Activated naive CD8-positive, alpha-beta T cell treated with anti-CD3 and anti-CD28 coated beads, Interleukin-2, amount 10 ng/mL, durations not matched to agents 7 days and 5 days (primary cell): Measurements from ENCODE around the gene ITPK1. TPM values are rescaled to one million over a fixed set of nuclear protein-coding genes. Genes with fewer than 3 reads are reported as not detected.

Source experiments
- ATAC-seq: fragments of 150-1000 bp; cut with Tn5 transposase; one replicate; pipeline ENCODE4 v1.10.0; 2021; ENCODE audit warnings: low read depth, moderate library complexity
- POLR2A ChIA-PET: fragments of 350-600 bp; sonication (Branson Sonifier 250); formaldehyde crosslinking; loops from one replicate; lab custom pipeline; 2021; ENCODE audit warnings: antibody characterized with exemption; lab: Charles Lee
- DNase-seq: peaks from one replicate; pipeline ENCODE4 v3.0.0; 2021
- H3K27ac Mint-ChIP-seq: one replicate; pipeline ENCODE4 v1.8.0; 2022; ENCODE audit warnings: mild to moderate bottlenecking, mixed read lengths
- H3K27me3 Mint-ChIP-seq: one replicate; pipeline ENCODE4 v1.8.0; 2022; ENCODE audit warnings: mild to moderate bottlenecking, moderate library complexity, mixed read lengths
- H3K36me3 Mint-ChIP-seq: one replicate; pipeline ENCODE4 v1.8.0; 2021; ENCODE audit warnings: mild to moderate bottlenecking, mixed read lengths
- H3K4me1 Mint-ChIP-seq: one replicate; pipeline ENCODE4 v1.8.0; 2021; ENCODE audit warnings: mixed read lengths
- H3K4me3 Mint-ChIP-seq: one replicate; pipeline ENCODE4 v1.8.0; 2022; ENCODE audit warnings: mild to moderate bottlenecking, moderate library complexity, mixed read lengths
- H3K9me3 Mint-ChIP-seq: one replicate; pipeline ENCODE4 v1.8.0; 2021; ENCODE audit warnings: mixed read lengths
- total RNA-seq, 2 experiments: library from RNA; stranded (reverse); gene quantifications; one replicate each; pipeline ENCODE4 v1.2.3, GENCODE V29; 2021

ITPK1 gene
- total RNA-seq, 2 experiments from 2014 or later, result 89.5 to 94.1 TPM

DNA sequence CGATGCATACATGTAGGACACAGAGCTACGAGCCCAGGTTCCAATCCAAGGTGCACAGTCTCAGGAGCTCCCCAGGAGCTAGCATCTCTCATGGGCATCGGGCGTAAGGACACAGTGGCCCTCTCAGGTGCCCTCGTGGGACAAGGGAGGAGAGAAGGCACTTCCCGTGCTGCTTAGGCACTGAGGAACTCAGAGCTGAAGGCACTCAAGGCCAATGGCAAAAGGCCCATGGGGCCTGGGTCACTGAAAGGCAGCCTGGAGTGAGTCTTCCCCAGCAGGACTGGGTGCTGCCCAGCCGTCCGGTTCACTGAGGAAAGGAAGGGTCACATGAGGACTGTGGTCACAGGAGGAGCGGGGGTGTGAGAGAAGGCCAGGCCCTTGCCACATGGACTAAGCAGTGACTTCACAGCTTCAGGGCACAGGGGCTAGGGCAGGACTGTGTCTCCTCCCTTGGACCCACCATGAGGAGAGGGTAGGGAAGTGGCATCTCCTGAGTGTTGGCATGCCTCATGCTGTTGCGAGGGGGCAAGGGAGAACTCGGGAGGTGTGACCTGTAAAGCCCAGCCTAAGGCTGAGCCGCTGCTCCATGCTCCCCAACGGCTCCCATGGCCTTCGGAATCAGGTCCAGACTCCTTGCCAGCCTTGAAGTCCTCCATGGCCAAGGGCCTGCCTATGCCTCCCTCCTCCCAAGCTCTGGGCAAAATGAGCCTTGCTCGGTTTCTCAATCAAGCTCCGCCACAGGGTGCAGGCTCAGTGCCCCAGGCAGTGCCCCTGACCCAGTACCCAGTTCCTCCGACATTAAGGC lies 141.0 kb downstream of the ITPK1 start:
- POLR2A ChIA-PET, result no interaction called here
- ATAC-seq, result no peak
- no peak overlapping the region for H3K4me3 Mint-ChIP-seq
- DNase-seq, result no peak
- H3K36me3 Mint-ChIP-seq, result peaks cover 67% of the 10 kb centered on the region
- no peaks in the 10 kb centered on the region for H3K27me3 Mint-ChIP-seq
- H3K9me3 Mint-ChIP-seq, result peaks cover 26% of the 10 kb centered on the region
- H3K4me1 Mint-ChIP-seq, result no peaks in the 10 kb centered on the region
- H3K27ac Mint-ChIP-seq, result no peak overlapping the region

DNA sequence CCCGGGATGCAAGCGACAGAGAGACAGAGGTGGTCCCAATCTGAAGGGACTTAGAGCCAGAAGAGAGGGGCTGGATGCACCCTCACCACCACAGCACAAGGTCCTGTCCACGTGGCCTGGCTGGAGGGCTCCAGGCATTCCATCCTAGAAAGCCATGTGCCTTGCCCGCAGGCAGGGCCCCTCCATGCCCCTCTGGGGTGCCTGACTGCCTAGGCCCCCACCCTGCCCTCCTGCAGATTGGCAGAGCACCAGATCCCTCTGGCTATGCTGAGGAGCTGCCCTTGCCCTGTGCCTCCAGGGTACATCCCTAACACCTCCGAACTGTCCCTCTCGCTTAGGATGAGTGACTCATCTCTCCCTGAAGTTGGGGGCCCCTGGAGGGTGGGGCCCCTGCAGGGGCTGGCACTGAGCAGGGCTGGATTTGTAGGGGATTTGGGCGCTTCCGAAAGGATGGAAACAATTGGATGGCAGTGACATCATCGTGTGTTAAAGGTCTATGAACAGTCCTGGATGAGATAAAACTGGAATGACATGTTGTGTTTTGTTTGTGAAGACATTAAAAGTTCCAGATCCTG lies 141.8 kb downstream of the ITPK1 start:
- H3K9me3 Mint-ChIP-seq, result peaks cover 19% of the 10 kb centered on the region
- POLR2A ChIA-PET, result no interaction called here
- H3K4me3 Mint-ChIP-seq, result no peak overlapping the region
- no peak overlapping the region for H3K27ac Mint-ChIP-seq
- no peaks in the 10 kb centered on the region for H3K27me3 Mint-ChIP-seq
- peaks cover 61% of the 10 kb centered on the region for H3K36me3 Mint-ChIP-seq
- DNase-seq (no peak), ATAC-seq (no peak)
- no peaks in the 10 kb centered on the region for H3K4me1 Mint-ChIP-seq

DNA sequence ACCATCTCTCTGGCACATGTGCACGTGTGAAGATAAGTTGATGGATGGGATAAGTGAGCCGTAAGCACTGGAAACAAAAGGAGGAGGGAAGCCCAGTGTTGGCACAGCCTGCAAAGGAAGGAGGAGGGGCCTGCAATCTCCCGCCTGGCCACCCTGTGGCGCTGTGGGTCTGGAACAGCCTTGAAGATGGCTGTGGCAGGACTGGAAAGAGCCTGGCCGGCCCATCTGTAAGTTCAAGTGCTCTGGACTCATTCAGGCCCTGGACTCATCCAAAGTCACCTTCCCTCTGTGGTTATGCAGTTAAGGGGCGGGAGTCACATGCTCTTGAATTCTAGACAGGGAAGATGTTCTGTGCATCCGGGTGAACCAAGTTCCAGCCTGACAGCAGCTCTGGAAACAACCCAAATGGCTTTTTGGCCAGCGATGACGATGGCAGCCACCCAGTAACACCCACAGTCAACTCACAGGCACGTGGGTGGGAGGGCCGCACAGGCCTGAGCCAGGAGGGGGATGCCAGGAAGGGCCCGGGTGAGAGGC lies 142.4 kb downstream of the ITPK1 start:
- H3K4me1 Mint-ChIP-seq, result no peaks in the 10 kb centered on the region
- ATAC-seq (no peak), DNase-seq (peak; percentile 62)
- H3K27me3 Mint-ChIP-seq, result no peaks in the 10 kb centered on the region
- no peak overlapping the region for H3K4me3 Mint-ChIP-seq
- POLR2A ChIA-PET, result no interaction called here
- peaks cover 19% of the 10 kb centered on the region for H3K9me3 Mint-ChIP-seq
- no peak overlapping the region for H3K27ac Mint-ChIP-seq
- peaks cover 59% of the 10 kb centered on the region for H3K36me3 Mint-ChIP-seq

DNA sequence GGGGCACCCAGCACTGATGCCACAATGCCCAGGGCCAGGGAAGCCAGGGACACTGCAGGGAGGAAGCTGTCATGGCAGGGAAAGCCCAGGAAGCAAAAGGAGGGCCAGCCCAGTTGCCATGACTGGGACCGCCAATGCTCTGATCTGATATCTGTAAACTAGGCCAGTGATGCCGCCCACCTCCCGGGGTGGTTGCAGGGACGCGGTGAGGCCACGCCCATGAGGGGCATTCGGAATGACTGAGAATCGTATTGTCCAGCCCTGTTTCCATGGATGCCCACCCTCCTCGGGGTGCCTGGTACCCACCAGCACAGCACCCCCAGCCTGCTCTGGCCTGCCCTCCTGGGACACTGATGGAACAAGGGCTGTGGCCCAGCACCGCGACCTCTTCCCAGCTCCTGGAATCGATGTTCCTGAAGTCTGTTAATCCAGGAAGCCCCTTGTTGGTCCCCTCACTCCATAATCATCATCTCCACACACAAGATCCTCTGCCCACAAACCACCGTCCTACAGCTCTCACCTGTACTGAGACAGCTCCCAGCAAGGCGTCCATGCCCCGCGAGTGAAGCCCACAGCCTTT lies 144.0 kb downstream of the ITPK1 start:
- no peak overlapping the region for H3K4me3 Mint-ChIP-seq
- H3K27me3 Mint-ChIP-seq, result no peaks in the 10 kb centered on the region
- H3K27ac Mint-ChIP-seq, result no peak overlapping the region
- H3K36me3 Mint-ChIP-seq, result peaks cover 49% of the 10 kb centered on the region
- no peaks in the 10 kb centered on the region for H3K4me1 Mint-ChIP-seq
- no peak for ATAC-seq
- DNase-seq, result no peak
- POLR2A ChIA-PET, result no interaction called here
- H3K9me3 Mint-ChIP-seq, result peaks cover 11% of the 10 kb centered on the region

DNA sequence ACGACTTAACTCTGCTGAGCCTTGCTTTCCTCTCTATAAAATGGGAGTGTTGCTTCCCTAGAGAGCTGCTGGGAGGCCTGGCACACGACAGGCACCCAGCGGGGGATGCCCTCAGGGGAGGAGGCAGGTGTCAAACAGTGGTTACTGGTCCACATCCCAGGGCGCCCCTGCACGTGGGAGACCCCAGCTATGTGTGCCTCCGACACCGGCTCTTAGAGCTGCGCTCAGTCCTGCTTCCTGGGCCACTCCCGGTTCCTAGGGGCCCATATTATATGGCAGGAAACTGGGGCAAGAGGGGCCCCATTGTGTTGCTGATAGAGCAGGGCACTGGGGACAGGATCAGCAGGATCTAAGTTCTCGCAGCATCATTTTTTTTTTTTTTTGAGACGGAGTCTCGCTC lies 145.5 kb downstream of the ITPK1 start:
- DNase-seq (no peak), ATAC-seq (no peak)
- H3K4me3 Mint-ChIP-seq, result no peak overlapping the region
- H3K4me1 Mint-ChIP-seq, result peaks cover 1% of the 10 kb centered on the region
- H3K36me3 Mint-ChIP-seq, result peaks cover 34% of the 10 kb centered on the region
- H3K27ac Mint-ChIP-seq, result no peak overlapping the region
- H3K9me3 Mint-ChIP-seq, result peaks cover 4% of the 10 kb centered on the region
- H3K27me3 Mint-ChIP-seq, result no peaks in the 10 kb centered on the region
- POLR2A ChIA-PET, result no interaction called here

DNA sequence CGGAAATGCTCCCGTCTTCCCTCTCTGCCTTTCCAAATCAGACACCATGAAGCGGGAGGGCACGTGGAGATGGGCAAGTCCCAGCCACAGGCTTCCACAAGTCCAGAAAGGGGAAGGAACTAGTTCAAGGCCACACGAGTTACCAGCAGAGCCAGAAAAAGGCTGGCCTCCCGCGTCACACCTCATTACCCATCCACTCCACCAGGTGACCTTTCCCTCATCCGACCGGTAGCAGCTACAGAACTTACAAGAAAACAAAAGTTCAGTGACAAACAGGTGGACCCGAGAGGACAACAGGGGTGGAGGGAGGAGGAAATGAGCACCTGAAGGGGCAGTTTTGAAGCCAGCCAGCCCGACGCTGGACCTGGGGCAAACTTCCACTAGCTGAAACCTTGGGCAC lies 145.9 kb downstream of the ITPK1 start:
- no peak overlapping the region for H3K27ac Mint-ChIP-seq
- H3K4me3 Mint-ChIP-seq, result no peak overlapping the region
- DNase-seq (no peak), ATAC-seq (no peak)
- peaks cover 5% of the 10 kb centered on the region for H3K4me1 Mint-ChIP-seq
- POLR2A ChIA-PET, result no interaction called here
- peaks cover 32% of the 10 kb centered on the region for H3K36me3 Mint-ChIP-seq
- H3K27me3 Mint-ChIP-seq, result no peaks in the 10 kb centered on the region
- peaks cover 4% of the 10 kb centered on the region for H3K9me3 Mint-ChIP-seq

DNA sequence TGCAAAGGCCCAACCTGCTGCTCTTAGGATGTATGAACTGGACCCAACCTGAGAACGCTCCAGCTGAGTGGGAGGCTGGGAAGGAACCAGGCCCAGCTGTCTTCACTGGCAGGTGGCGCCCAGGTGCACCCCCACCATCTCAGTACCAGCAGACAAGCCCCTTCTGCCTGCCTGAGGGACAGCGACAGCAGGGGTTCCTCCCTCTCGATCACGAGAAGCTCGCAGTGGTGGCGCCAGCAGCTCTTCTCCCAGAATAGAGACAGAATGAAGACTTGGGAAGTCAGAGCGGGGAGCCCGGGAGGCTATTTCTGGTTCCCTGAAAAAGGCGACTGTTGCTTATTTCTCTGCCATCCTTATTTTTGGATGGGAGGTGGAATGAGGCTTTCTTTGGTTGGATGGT lies 146.3 kb downstream of the ITPK1 start:
- DNase-seq, result no peak
- Mint-ChIP-seq H3K36me3 (peaks cover 28% of the 10 kb centered on the region), H3K27me3 (no peaks in the 10 kb centered on the region), H3K4me3 (no peak overlapping the region), H3K4me1 (peaks cover 5% of the 10 kb centered on the region), H3K9me3 (peaks cover 4% of the 10 kb centered on the region), H3K27ac (no peak overlapping the region)
- POLR2A ChIA-PET, result interaction anchor here (0.7 kb wide), 1 partner anchor 123 kb away, joined by 3 read pairs; no protein-coding TSS in a partner anchor
- no peak for ATAC-seq

DNA sequence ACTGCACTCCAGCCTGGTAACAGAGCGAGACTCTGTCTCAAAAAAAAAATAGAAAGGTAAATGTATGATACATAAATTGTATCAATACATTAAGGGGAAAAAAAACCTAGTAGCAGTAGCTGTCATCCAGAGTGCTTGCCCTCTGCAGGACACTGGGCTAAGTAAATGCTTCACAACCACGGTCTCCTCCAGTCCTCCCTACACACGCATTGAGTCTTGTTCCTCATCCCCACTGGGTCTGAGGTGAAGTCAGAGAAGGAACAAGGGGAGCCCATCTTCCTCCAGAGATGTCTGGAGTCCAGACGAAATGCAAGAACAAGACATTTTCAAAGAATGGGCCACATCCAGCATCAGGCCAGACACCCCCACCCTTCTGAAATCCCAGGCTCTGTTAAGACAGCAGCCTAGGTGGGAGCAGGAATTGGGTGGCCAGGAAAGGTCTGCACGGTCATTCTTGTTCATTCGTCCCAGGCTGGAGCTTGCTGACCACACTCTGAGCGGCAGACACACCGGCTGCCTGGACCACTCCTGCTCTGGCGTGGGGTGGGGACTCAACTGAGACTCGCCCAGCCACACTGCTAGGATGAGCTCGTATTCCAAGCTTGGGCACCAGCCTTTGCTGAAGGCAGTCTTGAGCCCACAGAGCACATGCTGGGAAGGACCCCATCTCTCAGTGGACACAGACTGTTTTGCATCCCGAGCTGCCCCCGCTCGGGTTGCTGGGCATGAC lies 147.3 kb downstream of the ITPK1 start:
- Mint-ChIP-seq H3K4me1 (peaks cover 7% of the 10 kb centered on the region), H3K27ac (no peak overlapping the region), H3K36me3 (peaks cover 23% of the 10 kb centered on the region), H3K9me3 (peaks cover 4% of the 10 kb centered on the region), H3K27me3 (no peaks in the 10 kb centered on the region), H3K4me3 (no peak overlapping the region)
- no peak for ATAC-seq
- POLR2A ChIA-PET, result interaction anchor here (0.7 kb wide), 1 partner anchor 122 kb away, joined by 3 read pairs; no protein-coding TSS in a partner anchor
- no peak for DNase-seq

DNA sequence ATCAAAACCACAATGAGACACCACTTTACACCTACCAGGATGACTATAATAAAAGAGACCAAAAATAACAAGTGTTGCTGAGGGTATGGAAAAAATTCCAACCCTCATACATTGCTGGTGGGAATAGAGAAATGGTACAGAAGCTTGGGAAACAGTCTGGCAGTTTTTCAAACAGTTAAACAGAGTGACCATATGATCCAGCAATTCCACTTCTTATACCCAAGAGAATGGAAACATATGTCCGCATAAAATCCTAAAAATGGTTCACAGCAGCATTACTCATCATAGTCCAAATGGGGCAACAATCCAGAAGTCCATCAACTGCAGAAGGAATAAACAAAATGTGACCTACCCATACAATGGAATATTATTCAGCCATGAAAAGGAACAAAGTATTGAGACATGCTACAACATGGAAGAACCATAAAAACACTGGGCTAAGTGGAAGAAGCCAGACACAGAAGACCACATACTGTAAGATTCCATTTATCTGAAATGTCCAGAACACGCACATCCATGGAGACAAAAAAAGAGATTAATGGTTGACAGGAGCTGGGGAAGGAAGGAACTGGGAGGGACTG lies 148.3 kb downstream of the ITPK1 start:
- Mint-ChIP-seq H3K4me1 (peaks cover 7% of the 10 kb centered on the region), H3K27ac (no peak overlapping the region), H3K4me3 (no peak overlapping the region), H3K36me3 (peaks cover 17% of the 10 kb centered on the region), H3K9me3 (peaks cover 4% of the 10 kb centered on the region), H3K27me3 (no peaks in the 10 kb centered on the region)
- ATAC-seq, result no peak
- DNase-seq, result no peak
- POLR2A ChIA-PET, result no interaction called here

DNA sequence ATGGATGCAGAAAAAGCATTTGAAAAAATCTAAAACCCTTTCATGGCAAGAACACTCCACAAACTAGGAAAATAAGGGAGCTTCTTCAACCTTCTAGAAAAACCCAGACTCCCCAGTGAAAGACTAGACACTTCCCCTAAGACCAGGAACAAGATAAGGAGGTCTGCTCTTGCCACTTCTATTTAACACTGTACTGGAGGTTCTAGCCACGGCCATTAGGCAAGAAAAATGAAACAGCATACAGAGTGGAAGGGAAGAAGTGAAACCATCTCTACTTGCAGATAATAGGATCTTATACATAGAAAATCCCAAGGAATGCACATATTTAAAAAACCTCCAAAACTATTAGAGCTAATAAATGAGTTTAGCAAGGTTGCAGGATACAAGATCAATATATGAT lies 150.4 kb downstream of the ITPK1 start:
- Mint-ChIP-seq H3K4me3 (no peak overlapping the region), H3K36me3 (peaks cover 12% of the 10 kb centered on the region)
- POLR2A ChIA-PET, result no interaction called here

DNA sequence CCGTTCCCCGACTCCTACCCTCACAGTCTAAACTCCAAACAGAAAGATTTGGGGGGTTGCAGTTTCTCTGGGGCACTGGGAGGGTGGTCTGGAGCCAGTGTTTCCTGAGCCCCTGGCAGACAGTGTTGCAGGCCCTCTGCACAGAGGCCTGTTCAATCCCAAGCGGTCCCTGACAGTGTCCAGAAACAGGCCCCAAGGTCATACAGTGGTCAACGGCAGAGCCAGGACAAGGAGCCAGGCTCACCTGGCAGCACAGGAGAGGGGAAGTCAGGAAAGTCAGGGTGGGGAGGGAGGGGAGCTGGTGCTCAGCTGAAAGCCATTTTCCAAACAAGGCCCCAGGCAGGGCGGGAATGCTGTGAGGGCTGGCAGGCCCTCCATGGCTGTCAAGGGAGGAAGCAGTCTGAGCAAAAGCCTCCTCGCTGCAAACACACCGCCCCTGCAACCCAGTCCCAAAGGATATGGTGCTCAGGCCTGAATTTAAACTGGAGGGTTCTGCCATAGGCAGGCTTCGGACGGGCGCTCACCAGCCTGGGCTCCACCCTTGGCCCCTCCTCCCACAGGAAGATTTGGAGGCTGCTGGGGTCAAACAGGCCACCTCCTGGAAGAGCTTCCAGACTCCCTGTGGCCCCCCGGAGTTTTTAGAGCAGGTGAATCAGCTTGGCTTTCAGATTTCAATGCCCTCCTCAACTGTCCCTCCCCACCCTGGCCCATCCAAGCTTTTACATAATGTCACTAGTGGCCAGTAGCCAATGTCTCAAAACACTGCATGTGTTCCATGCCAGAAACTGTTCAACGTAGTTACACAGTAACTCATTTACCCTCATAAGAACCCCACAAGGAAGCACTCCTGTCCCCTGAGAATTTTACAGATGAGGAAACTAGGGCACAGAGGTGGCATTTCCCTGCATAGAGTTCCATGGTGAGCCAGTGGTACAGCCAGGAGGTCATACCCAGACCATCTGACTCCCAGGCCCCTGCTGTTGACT lies 151.3 kb downstream of the ITPK1 start:
- DNase-seq (no peak), ATAC-seq (no peak)
- H3K27ac Mint-ChIP-seq, result no peak overlapping the region
- no peaks in the 10 kb centered on the region for H3K27me3 Mint-ChIP-seq
- H3K36me3 Mint-ChIP-seq, result peaks cover 12% of the 10 kb centered on the region
- peaks cover 7% of the 10 kb centered on the region for H3K4me1 Mint-ChIP-seq
- H3K9me3 Mint-ChIP-seq, result peaks cover 4% of the 10 kb centered on the region
- H3K4me3 Mint-ChIP-seq, result no peak overlapping the region
- POLR2A ChIA-PET, result no interaction called here

More for the DNA sequence above, 150.4 kb downstream of the ITPK1 start:
- ATAC-seq (no peak), DNase-seq (no peak)
- peaks cover 7% of the 10 kb centered on the region for H3K4me1 Mint-ChIP-seq
- no peaks in the 10 kb centered on the region for H3K27me3 Mint-ChIP-seq
- H3K27ac Mint-ChIP-seq, result no peak overlapping the region
- H3K9me3 Mint-ChIP-seq, result peaks cover 4% of the 10 kb centered on the region
